Loucy (cell line): ENCODE data around the gene CYP26B1.

Source experiments
- H2AFZ ChIP-seq: fragments of 200-600 bp; sonication (generic); 2 replicates; pipeline ENCODE4 v1.6.0; 2016; ENCODE audit warnings: antibody characterized with exemption, mild to moderate bottlenecking, low read length, moderate library complexity
- H3F3A ChIP-seq: fragments of 200-600 bp; 2 replicates; pipeline ENCODE4 v1.6.0; 2016; ENCODE audit warnings: antibody characterized with exemption, low read depth, mild to moderate bottlenecking
- H3K27me3 ChIP-seq: fragments of 200-600 bp; sonication (generic); 2 replicates; pipeline ENCODE4 v1.6.1; 2014; ENCODE audit warnings: low read length, mild to moderate bottlenecking; ENCODE audit not compliant: insufficient read depth, poor library complexity, severe bottlenecking
- H3K36me3 ChIP-seq: fragments of 200-600 bp; sonication (generic); 2 replicates; pipeline ENCODE4 v1.6.1; 2016; ENCODE audit warnings: low read length; ENCODE audit not compliant: insufficient read depth
- H3K4me1 ChIP-seq: fragments of 200-600 bp; sonication (generic); 2 replicates; pipeline ENCODE4 v1.5.1; 2014; ENCODE audit warnings: low read length, mild to moderate bottlenecking; ENCODE audit not compliant: insufficient read depth, poor library complexity, severe bottlenecking
- H3K4me2 ChIP-seq: fragments of 200-600 bp; sonication (generic); 2 replicates; pipeline ENCODE4 v1.6.0; 2014; ENCODE audit warnings: antibody characterized with exemption, low read length, low read depth, mild to moderate bottlenecking; ENCODE audit not compliant: poor library complexity, severe bottlenecking
- H3K4me3 ChIP-seq: fragments of 200-600 bp; sonication (generic); 2 replicates; pipeline ENCODE4 v1.5.1; 2014; ENCODE audit warnings: low read length, mild to moderate bottlenecking, mixed read lengths; ENCODE audit not compliant: poor library complexity, severe bottlenecking
- H3K79me2 ChIP-seq: fragments of 200-600 bp; sonication (generic); 2 replicates; pipeline ENCODE4 v1.6.1; 2014; ENCODE audit warnings: low read length; ENCODE audit not compliant: insufficient read depth
- H3K9ac ChIP-seq: fragments of 200-600 bp; sonication (generic); 2 replicates; pipeline ENCODE4 v1.6.0; 2014; ENCODE audit warnings: mild to moderate bottlenecking, low read depth, low read length, moderate library complexity; ENCODE audit not compliant: poor library complexity, severe bottlenecking
- H3K9me2 ChIP-seq: fragments of 200-600 bp; sonication (generic); replicated peaks from 2 replicates; pipeline ENCODE4 v1.6.1; 2016; ENCODE audit warnings: low read depth, low read length, mixed read lengths
- H3K9me3 ChIP-seq: fragments of 200-600 bp; sonication (generic); 2 replicates; pipeline ENCODE4 v1.6.1; 2014; ENCODE audit warnings: mild to moderate bottlenecking, antibody characterized with exemption, low read length, low read depth; ENCODE audit not compliant: insufficient read depth
- H4K20me1 ChIP-seq: fragments of 200-600 bp; sonication (generic); 2 replicates; pipeline ENCODE4 v1.6.0; 2014; ENCODE audit warnings: antibody characterized with exemption, low read length, mild to moderate bottlenecking; ENCODE audit not compliant: insufficient read depth, poor library complexity, severe bottlenecking
- CTCF ChIP-seq: fragments of 200-600 bp; sonication (generic); conservative IDR thresholded peaks from 2 replicates; pipeline ENCODE4 v1.5.1; 2014; ENCODE audit warnings: mild to moderate bottlenecking, antibody characterized with exemption, low read length
- EZH2phosphoT487 ChIP-seq: fragments of 200-600 bp; IDR thresholded peaks from 2 replicates; pipeline ENCODE4 v1.6.1; 2018; ENCODE audit warnings: antibody characterized with exemption, mild to moderate bottlenecking, moderate library complexity, borderline replicate concordance

CYP26B1 gene

DNA sequence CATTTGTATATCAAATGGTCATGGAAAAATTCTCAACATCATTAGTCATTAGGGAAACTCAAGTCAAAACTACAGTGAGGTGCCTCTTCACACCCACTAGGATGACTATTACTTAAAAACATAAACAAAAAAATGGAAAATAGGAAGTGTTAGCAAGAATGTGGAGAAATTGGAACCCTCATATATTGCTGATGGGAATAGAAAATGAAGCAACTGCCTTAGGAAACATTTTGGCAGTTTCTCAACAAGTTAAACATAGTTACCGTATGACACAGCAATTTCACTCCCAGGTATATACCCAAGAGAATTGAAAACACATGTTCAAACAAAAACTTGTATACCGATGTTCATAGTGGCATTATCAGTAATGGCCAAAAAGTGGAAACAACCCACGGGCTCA is 18.1 kb upstream of the CYP26B1 start:
- no peak overlapping the region for H3K4me2 ChIP-seq

DNA sequence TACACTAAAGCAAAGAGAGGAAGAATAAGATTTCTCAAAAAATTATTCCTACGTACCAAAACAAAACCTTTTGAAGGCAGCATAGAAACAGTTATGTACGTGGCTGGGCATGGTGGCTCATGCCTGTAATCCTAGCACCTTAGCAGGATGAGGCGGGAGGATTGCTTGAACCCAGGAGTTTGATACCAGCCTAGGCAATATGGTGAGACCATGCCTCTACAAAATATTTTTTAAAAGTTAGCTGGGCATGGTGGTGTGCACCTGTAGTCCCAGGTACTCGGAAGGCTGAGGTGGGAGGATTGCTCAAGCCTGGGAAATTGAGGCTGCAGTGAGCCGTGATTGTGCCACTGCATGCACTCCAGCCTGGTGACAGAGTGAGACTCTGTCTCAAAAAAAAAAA is 14.9 kb upstream of the CYP26B1 start:
- Histone ChIP-seq H2AFZ (no peak overlapping the region), H3F3A (no peaks in the 10 kb centered on the region), H4K20me1 (no peaks in the 10 kb centered on the region), H3K9ac (no peak overlapping the region), H3K9me3 (no peaks in the 10 kb centered on the region), H3K27me3 (no peaks in the 10 kb centered on the region), H3K4me2 (no peak overlapping the region), H3K9me2 (no peaks in the 10 kb centered on the region), H3K36me3 (no peaks in the 10 kb centered on the region), H3K4me1 (no peaks in the 10 kb centered on the region), H3K4me3 (no peak overlapping the region), H3K79me2 (no peaks in the 10 kb centered on the region)
- TF ChIP-seq EZH2phosphoT487 = no peak

More for the DNA sequence above, 18.1 kb upstream of the CYP26B1 start:
- Histone ChIP-seq H3K9ac (no peak overlapping the region), H3K9me2 (no peaks in the 10 kb centered on the region), H3K4me3 (no peak overlapping the region), H2AFZ (no peak overlapping the region), H3K27me3 (no peaks in the 10 kb centered on the region), H3F3A (no peaks in the 10 kb centered on the region), H4K20me1 (no peaks in the 10 kb centered on the region), H3K4me1 (no peaks in the 10 kb centered on the region), H3K36me3 (no peaks in the 10 kb centered on the region), H3K9me3 (no peaks in the 10 kb centered on the region), H3K79me2 (no peaks in the 10 kb centered on the region)
- TF ChIP-seq EZH2phosphoT487 = no peak
- no peak for TF ChIP-seq CTCF

GRCh38 chr2:72159211-72159993 is 11.7 kb upstream of the CYP26B1 start:
- Histone ChIP-seq H4K20me1 (no peaks in the 10 kb centered on the region), H2AFZ (no peak overlapping the region), H3K9ac (no peak overlapping the region), H3K9me3 (no peaks in the 10 kb centered on the region), H3K79me2 (no peaks in the 10 kb centered on the region), H3K9me2 (no peaks in the 10 kb centered on the region), H3K4me3 (no peak overlapping the region), H3K27me3 (no peaks in the 10 kb centered on the region), H3F3A (no peaks in the 10 kb centered on the region), H3K4me1 (no peaks in the 10 kb centered on the region), H3K36me3 (no peaks in the 10 kb centered on the region), H3K4me2 (no peak overlapping the region)
- TF ChIP-seq CTCF = no peak
- TF ChIP-seq EZH2phosphoT487 = no peak
